Activated CD8-positive, alpha-beta memory T cell treated with anti-CD3 and anti-CD28 coated beads for 36 hours (primary cell): ENCODE results near the gene CUL7. TPM values are rescaled to one million over a fixed set of nuclear protein-coding genes. Genes with fewer than 3 reads are reported as not detected.

Experiments
- CTCF ChIA-PET: fragments of 350-600 bp; sonication (Branson Sonifier 250); formaldehyde crosslinking; loops from one replicate; lab custom pipeline; 2021; ENCODE audit warnings: antibody characterized with exemption; lab: Charles Lee
- POLR2A ChIA-PET: fragments of 350-600 bp; sonication (Branson Sonifier 250); formaldehyde crosslinking; loops from one replicate; lab custom pipeline; 2021; ENCODE audit warnings: antibody characterized with exemption; lab: Charles Lee
- total RNA-seq, 2 experiments: library from RNA; stranded (reverse); gene quantifications; one replicate each; pipeline ENCODE4 v1.2.3, GENCODE V29; 2021

Gene CUL7
- total RNA-seq, 2 experiments from 2014 or later = 11.6 to 11.7 TPM

GRCh38 chr6:43078691-43079090, 25.0 kb upstream of the CUL7 start:
- CTCF ChIA-PET = no interaction called here
- POLR2A ChIA-PET = no interaction called here

GRCh38 chr6:43077981-43078511, 24.4 kb upstream of the CUL7 start:
- ChIA-PET POLR2A (no interaction called here), CTCF (no interaction called here)

GRCh38 chr6:43077333-43077809, 23.7 kb upstream of the CUL7 start:
- ChIA-PET POLR2A (no interaction called here), CTCF (interaction anchor here (0.6 kb wide), 1 partner anchor 16 kb away, joined by 3 read pairs; no protein-coding TSS in a partner anchor)

GRCh38 chr6:43076464-43077332, 23.0 kb upstream of the CUL7 start:
- ChIA-PET POLR2A (interaction anchor here (0.7 kb wide), 1 partner anchor 66 kb away, joined by 6 read pairs; no protein-coding TSS in a partner anchor), CTCF (interaction anchor here (0.6 to 1.5 kb wide), 2 partner anchors 17 to 67 kb away, joined by 3 to 4 read pairs; no protein-coding TSS in a partner anchor)

GRCh38 chr6:43075670-43076463, 22.2 kb upstream of the CUL7 start, which contains the start of gene PTK7:
TSS of gene PTK7 (plus strand) at chr6:43076314. CDS start at chr6:43076489, 175 bp downstream.
- ChIA-PET CTCF (interaction anchor here (1.5 kb wide), 1 partner anchor 68 kb away, joined by 4 read pairs; no protein-coding TSS in a partner anchor), POLR2A (no interaction called here)

- CTCF ChIA-PET = interaction anchor here (0.8 to 1.5 kb wide), 2 partner anchors 69 kb away, joined by 3 to 4 read pairs; no protein-coding TSS in a partner anchor
Measured at GRCh38 chr6:43074847-43075669, 21.4 kb upstream of the CUL7 start.

GRCh38 chr6:43070028-43070632, 16.5 kb upstream of the CUL7 start:
- ChIA-PET POLR2A (no interaction called here), CTCF (interaction anchor here (0.6 to 1.1 kb wide), 4 partner anchors 17 to 935 kb away, joined by 3 to 5 read pairs (median 4); no protein-coding TSS in a partner anchor)

More at GRCh38 chr6:43074847-43075669, 21.4 kb upstream of the CUL7 start:
- POLR2A ChIA-PET = no interaction called here

- ChIA-PET CTCF (interaction anchor here (0.7 kb wide), 1 partner anchor 411 kb away, joined by 3 read pairs; no protein-coding TSS in a partner anchor), POLR2A (no interaction called here)
Measured at GRCh38 chr6:43062818-43063217, 9.2 kb upstream of the CUL7 start.

- CTCF ChIA-PET = no interaction called here
- POLR2A ChIA-PET = no interaction called here
Measured at GRCh38 chr6:43061861-43062260, 8.2 kb upstream of the CUL7 start.

- CTCF ChIA-PET = interaction anchor here (0.6 to 1.2 kb wide), 2 partner anchors 83 to 132 kb away, joined by 3 to 5 read pairs; no protein-coding TSS in a partner anchor
- POLR2A ChIA-PET = interaction anchor here (1.1 kb wide), 1 partner anchor 131 kb away, joined by 4 read pairs; no protein-coding TSS in a partner anchor
Measured at GRCh38 chr6:43060755-43061633, 7.3 kb upstream of the CUL7 start.

GRCh38 chr6:43060034-43060754, 6.5 kb upstream of the CUL7 start:
- POLR2A ChIA-PET = interaction anchor here (1.1 to 1.4 kb wide), 2 partner anchors 39 to 130 kb away, joined by 4 to 6 read pairs; partner anchors contain the start of gene RRP36
- CTCF ChIA-PET = interaction anchor here (0.6 to 1.2 kb wide), 3 partner anchors 83 to 131 kb away, joined by 3 to 5 read pairs (median 4); no protein-coding TSS in a partner anchor

- ChIA-PET POLR2A (interaction anchor here (0.6 to 1.4 kb wide), 6 partner anchors 38 to 130 kb away, joined by 3 to 6 read pairs (median 4); partner anchors contain the start of genes KLHDC3, PEX6, PPP2R5D and RRP36), CTCF (interaction anchor here (0.7 to 1.2 kb wide), 4 partner anchors 57 to 158 kb away, joined by 3 to 5 read pairs (median 4); partner anchors contain the start of gene CNPY3)
Measured at GRCh38 chr6:43059168-43060033, 5.8 kb upstream of the CUL7 start, which contains the start of the genes KLC4 and MRPL2. TSS of gene KLC4 (plus strand) at chr6:43059631. CDS start at chr6:43061336, 1,705 bp downstream. TSS of gene MRPL2 (minus strand) at chr6:43059434. CDS start at chr6:43059381, 53 bp downstream.

- CTCF ChIA-PET = interaction anchor here (0.5 to 1.2 kb wide), 4 partner anchors 56 to 895 kb away, joined by 3 to 5 read pairs (median 4); partner anchors contain the start of gene CNPY3
- POLR2A ChIA-PET = interaction anchor here (0.8 to 1.4 kb wide), 3 partner anchors 45 to 129 kb away, joined by 3 to 5 read pairs (median 3); partner anchors contain the start of genes CNPY3 and PEX6
Measured at GRCh38 chr6:43058531-43058930, 4.9 kb upstream of the CUL7 start.

- ChIA-PET POLR2A (interaction anchor here (0.6 kb wide), 1 partner anchor 126 kb away, joined by 4 read pairs; the partner anchor contains the start of gene CNPY3), CTCF (interaction anchor here (0.8 kb wide), 1 partner anchor 88 kb away, joined by 3 read pairs; no protein-coding TSS in a partner anchor)
Measured at GRCh38 chr6:43055966-43056365, 2.3 kb upstream of the CUL7 start.
